ENCODE data around the gene TMIGD1. TPM values are rescaled to one million over a fixed set of nuclear protein-coding genes. Genes with fewer than 3 reads are reported as not detected.

The TMIGD1 gene
- total RNA-seq, 1 experiment from 2014 or later, result not detected

- no peak overlapping the region for H2BK5ac ChIP-seq (ENCODE audit: insufficient read length, low read length)
- H3K23ac ChIP-seq (ENCODE audit: insufficient read length, low read depth, low read length), result no peak overlapping the region
- H4K20me1 ChIP-seq (ENCODE audit: control insufficient read depth, insufficient read depth, insufficient read length), result no peaks in the 10 kb centered on the region
- no peak overlapping the region for H2BK15ac ChIP-seq (ENCODE audit: low read depth, low read length)
- no peak overlapping the region for H2BK12ac ChIP-seq (ENCODE audit: insufficient read length, low read depth, low read length)
- Mint-ChIP-seq H3K9me3 (no peaks in the 10 kb centered on the region), H3K4me3 (no peak overlapping the region), H3K4me1 (peaks cover 0 to 9% of the 10 kb centered on the region in 2 experiments; a peak in 2 of 4 replicates), H3K27ac (peak overlapping the region in 1 of 3 experiments; percentile 54; a peak in 2 of 7 replicates), H3K27me3 (ENCODE audit: low read depth) (peaks cover 5% of the 10 kb centered on the region), H3K36me3 (ENCODE audit: insufficient read depth in 1 of 3, low read depth in 3 of 3) (no peaks in the 10 kb centered on the region)
- H4K8ac ChIP-seq (replicated peaks; ENCODE audit: insufficient read length, low read depth, low read length), result no peak overlapping the region
- H3K4me2 ChIP-seq (ENCODE audit: insufficient read depth, insufficient read length, low read length), result no peak overlapping the region
- no peaks in the 10 kb centered on the region for H3K27me3 ChIP-seq (ENCODE audit: insufficient read depth, low read length)
- no peak overlapping the region for H3K27ac ChIP-seq (ENCODE audit: insufficient read length, low read depth, low read length)
- no peak overlapping the region for H2AK5ac ChIP-seq (ENCODE audit: insufficient read length, low read length)
- no peak overlapping the region for H2BK120ac ChIP-seq (ENCODE audit: low read depth, low read length, poor library complexity, severe bottlenecking)
- H4K5ac ChIP-seq (ENCODE audit: insufficient read length, low read depth, low read length), result no peak overlapping the region
- H3K4me1 ChIP-seq (ENCODE audit: insufficient read depth, low read length), result no peaks in the 10 kb centered on the region
- no peak overlapping the region for H3K18ac ChIP-seq (ENCODE audit: insufficient read length, low read depth, low read length)
- no peak overlapping the region for H3K14ac ChIP-seq (ENCODE audit: insufficient read depth, low read length)
- no CpG with 5 or more reads among the region's 13 CpGs for WGBS (ENCODE audit: extremely low coverage, insufficient read length, low lambda C conversion rate)
- no peaks in the 10 kb centered on the region for H3K79me2 ChIP-seq (ENCODE audit: insufficient read depth, low read length)
- H3K56ac ChIP-seq (ENCODE audit: insufficient read length, low read depth, low read length), result no peak overlapping the region
- H3K23me2 ChIP-seq (ENCODE audit: insufficient read length, low read depth, low read length, poor library complexity, severe bottlenecking), result no peaks in the 10 kb centered on the region
- no peaks in the 10 kb centered on the region for H3K79me1 ChIP-seq (ENCODE audit: insufficient read depth, low read depth, low read length, poor library complexity, severe bottlenecking)
- no peak overlapping the region for H4K91ac ChIP-seq (ENCODE audit: insufficient read length, low read depth, low read length)
- no peaks in the 10 kb centered on the region for H3K9me3 ChIP-seq (ENCODE audit: control insufficient read depth, low read depth, low read length)
- no peak overlapping the region for H2AFZ ChIP-seq (ENCODE audit: low read length)
- no peak overlapping the region for H3K4ac ChIP-seq (ENCODE audit: low read depth, low read length)
- H2BK20ac ChIP-seq (ENCODE audit: low read depth, low read length, poor library complexity, severe bottlenecking), result no peak overlapping the region
- TF ChIP-seq, protein P1, sequence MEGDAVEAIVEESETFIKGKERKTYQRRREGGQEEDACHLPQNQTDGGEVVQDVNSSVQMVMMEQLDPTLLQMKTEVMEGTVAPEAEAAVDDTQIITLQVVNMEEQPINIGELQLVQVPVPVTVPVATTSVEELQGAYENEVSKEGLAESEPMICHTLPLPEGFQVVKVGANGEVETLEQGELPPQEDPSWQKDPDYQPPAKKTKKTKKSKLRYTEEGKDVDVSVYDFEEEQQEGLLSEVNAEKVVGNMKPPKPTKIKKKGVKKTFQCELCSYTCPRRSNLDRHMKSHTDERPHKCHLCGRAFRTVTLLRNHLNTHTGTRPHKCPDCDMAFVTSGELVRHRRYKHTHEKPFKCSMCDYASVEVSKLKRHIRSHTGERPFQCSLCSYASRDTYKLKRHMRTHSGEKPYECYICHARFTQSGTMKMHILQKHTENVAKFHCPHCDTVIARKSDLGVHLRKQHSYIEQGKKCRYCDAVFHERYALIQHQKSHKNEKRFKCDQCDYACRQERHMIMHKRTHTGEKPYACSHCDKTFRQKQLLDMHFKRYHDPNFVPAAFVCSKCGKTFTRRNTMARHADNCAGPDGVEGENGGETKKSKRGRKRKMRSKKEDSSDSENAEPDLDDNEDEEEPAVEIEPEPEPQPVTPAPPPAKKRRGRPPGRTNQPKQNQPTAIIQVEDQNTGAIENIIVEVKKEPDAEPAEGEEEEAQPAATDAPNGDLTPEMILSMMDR (conservative IDR thresholded peaks at IDR 0.05), result no peak
- DNase-seq, result no peak
- no peak overlapping the region for H3K9ac ChIP-seq (ENCODE audit: extremely low read depth, insufficient read length, low read length)
- no peak overlapping the region for H3T11ph ChIP-seq (ENCODE audit: low read length)
Observed at GRCh38 chr17:30368912-30369720, 35.3 kb upstream of the TMIGD1 start.
